NCI-H1694 treated with DMSO at 0.1 percent for 48 hours (cell line): ENCODE results near the gene ACYP2.
A peak's percentile ranks its signal among the peaks of the same experiment; 100 is the strongest.
"Not testable (repeated sequence)": the region's sequence is repeated elsewhere in the genome, so short reads cannot be mapped to it uniquely, and the experiment has no call there.

Source experiments
- DNase-seq: peaks from one replicate; lab custom pipeline; 2025; lab: John Stamatoyannopoulos, UW

Gene ACYP2

DNA sequence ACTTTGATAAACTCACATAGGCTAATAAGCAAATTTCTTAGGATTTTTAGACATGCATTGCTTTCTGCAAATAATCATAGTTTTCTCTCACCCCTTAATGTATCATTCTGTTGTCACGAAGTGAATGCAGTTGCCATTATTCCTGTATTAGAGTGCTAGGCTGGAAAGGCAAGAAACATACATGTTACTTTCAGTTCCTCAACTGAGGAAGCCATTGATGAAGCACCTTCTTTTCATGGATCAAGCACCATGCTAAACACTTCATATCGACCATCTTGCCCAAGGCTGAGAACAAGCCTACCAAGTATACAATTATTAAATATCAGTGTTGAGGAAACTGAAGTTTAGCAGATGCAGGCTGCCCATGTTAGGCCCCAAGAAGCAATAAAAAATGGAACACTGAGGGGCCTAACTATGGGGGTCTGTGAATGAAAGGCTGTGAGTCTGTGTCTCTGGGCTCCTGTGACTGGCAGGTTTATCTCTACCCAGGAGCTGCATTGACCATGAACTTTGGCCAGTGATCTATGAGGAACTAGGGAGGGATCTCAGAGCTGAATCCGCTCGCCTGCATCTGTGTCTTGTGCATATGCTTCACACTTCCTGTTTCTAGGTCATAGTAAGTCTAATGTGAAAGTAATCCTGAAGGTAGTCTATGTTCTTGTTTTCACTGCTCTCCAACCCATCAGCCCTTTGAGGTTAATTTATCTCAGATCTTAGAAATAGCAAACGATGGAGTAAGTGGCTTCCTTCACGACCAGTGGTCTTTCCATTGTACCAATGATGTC lies 156.6 kb downstream of the ACYP2 start:
- no peak for DNase-seq

DNA sequence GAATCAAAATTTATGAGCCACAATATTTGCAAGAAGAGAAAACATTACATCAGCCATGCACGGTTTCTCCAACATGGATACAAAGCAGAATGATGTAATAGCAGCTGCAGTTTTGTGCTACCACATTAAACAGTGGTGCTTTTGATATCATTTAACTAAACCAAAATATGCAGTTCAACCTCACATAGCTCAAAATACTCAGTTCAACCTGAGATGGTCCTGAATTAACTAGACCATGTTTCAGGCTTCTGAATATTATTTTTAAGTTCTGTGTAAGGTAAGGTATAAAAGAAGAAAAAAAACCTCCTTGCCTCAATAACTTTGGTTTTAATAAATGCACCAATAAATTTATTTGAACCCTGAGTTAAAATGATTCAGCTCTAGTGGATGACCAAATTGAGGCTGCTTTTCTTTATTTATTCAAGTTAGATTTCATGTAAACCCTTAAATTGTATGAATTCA lies 159.4 kb downstream of the ACYP2 start:
- no peak for DNase-seq

GRCh38 chr2:54275541-54275940 lies 160.1 kb downstream of the ACYP2 start:
- no peak for DNase-seq

- DNase-seq = no peak
Observed at GRCh38 chr2:54279385-54279784, 164.0 kb downstream of the ACYP2 start.

DNA sequence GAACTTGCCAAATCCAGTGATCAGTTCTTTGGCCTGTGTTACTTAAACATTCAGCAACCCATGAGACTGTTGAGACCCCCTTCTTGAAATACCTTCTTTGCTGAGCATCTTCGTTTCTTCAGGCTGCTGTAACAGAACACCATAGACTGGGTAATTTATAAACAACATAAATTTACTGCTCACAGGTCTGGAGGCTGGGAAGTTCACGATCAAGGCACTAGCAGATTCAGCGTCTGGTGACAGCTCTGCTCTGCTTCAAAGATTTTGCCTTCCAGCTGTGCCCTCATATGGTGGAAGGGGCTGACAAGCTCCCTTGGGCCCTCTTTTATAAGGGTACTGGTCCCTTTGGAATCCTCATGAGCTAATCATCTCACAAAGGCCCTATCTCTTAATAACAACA lies 169.4 kb downstream of the ACYP2 start:
- no peak for DNase-seq

- DNase-seq = no peak
Observed at GRCh38 chr2:54285451-54285850, 170.0 kb downstream of the ACYP2 start.

DNA sequence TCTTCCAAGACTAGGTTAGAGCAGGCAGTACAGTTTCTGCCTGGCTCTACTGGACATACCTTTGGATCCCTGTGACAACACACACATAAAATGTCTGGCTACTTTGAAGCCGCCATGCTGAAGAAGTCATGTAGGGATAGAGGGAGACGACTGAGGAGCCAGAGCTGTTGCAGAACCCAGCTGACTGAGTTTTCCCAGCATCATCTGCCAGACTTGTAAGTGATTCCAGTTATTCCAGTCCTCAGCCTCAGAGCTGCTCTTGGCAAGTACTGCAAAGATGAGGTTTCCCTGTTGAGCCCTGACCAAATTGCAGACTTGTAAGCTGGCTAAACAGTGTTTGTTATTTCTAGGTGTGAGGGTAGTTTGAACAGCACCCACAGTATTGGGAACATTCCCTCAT lies 172.1 kb downstream of the ACYP2 start:
- no peak for DNase-seq

DNA sequence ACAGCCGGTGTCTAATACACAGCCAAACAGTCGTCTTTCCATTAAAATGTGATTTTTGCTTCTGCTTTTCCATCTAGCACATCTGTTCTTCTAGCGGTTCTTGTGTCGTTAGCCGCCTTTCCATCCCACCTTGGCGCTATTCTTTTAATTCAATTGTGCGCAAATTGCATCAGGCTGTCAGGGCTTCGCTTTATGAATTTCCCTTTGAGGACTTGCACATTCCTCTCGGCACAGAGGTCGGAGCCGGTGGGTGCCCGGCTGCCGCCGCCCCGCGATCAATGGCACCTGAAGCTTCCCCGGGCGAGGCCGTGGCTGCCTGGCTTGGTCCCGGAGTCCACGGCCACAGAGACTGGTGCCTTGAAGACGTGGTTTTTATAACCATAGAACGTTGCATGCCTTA lies 174.5 kb downstream of the ACYP2 start:
- DNase-seq = no peak

DNA sequence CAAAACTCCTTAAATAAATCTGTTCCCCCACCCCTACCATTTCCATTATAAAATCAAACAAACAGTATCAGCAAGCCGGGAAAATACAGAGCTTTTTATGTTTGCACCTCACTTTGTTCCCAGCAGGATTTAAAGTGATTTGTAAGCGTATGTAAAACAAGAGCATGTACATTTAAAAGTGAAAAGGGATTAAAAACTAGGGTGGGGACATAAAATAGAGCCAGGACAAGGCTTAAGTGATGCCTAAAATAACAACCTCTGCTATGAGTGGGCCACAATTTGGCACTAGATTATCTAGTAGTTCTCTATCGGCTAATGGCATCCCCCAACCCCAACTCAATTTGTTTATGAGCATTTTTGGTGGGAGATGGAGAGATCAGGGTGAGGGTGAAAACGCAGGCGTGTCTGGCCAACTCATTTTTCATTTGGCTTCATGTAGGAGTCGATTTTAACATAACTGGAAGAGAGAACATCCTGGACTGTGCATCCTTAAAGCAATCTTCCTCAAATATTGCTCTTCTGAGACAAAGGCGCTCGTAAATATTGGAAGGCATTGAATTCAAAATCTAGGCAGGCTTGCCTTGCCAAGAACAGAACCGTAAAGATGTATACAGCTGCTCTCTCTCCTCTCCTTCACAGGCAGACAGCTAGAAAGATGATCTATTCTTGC lies 175.1 kb downstream of the ACYP2 start:
- no peak for DNase-seq

GRCh38 chr2:54294665-54295064 lies 179.2 kb downstream of the ACYP2 start:
- DNase-seq = not testable (repeated sequence)

DNA sequence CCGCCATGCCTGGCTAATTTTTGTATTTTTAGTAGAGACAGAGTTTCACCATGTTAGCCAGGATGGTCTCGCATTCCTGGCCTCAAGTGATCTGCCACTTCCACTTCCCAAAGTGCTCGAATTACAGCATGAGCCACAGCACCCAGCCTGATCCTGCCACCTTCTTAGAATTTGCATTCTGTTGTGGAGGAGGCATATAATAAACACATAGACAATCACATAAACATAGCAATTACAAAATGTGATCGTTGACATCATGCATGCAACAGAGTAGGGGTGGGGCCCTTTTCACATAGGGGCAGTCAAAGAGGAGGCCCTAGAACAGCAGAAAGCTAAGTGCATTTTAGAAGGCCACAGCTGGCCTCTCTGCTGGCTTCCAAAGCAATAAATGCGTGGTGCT lies 180.5 kb downstream of the ACYP2 start:
- DNase-seq = peak; percentile 33

DNA sequence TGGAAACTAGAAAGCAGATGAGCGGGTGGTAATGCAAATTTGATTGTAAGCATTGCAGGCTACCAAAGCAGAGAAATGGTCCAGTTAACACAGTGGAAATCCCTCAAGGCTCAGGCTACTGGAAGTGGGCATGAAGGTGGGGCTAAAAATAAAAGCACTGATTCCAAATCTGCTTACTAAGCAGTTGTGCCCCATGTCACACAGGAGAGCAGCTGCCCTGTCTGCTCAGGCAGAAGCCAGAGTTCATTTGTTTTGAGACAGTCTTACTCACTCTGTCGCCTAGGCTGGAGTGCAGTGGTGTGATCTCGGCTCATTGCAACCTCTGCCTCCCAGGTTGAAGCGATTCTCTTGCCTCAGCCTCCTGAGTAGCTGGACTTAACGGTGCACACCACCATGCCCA lies 183.1 kb downstream of the ACYP2 start:
- no peak for DNase-seq

- DNase-seq = no peak
Observed at GRCh38 chr2:54303631-54304030, 188.2 kb downstream of the ACYP2 start.

GRCh38 chr2:54306556-54306955 lies 191.1 kb downstream of the ACYP2 start:
- no peak for DNase-seq

DNA sequence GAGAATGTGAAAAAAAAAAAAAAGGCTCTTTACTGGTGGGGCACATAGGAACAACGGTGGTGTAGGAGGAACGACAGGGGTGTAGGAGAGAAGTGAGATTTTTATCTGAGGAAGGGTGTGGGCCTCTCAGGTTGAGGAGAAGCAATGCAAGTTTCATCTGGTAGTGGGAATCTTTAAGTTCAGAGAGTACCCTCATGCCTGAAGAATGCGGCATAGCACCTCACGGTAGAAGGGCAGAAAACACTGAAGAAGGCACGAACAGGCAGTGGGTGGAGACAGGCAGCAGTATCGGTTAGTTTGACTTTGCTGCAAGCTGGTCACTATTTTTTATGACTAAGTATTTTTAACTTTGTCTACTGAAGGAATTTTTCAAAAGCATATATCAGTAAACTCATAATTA lies 192.8 kb downstream of the ACYP2 start:
- DNase-seq = no peak

DNA sequence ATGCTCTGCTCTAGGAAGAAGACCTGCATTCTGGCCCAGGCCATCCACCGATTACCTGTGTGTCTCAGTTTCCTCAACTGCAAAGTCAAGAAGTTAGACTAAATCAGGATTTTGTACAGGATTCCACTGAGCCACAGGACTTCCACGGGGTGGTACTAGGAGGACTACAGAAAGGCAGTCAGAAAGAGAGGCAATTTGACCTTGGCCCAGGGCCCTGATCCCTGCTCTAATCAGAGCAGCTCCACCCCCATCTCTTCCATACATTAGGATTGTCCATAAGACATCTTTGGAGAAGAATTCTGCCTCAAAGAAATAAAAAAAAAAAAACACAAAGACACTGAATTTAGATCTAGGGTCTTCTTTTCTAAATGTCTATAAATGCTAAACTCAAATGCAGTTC lies 193.4 kb downstream of the ACYP2 start:
- no peak for DNase-seq

- DNase-seq = no peak
Observed at GRCh38 chr2:54310311-54310710, 194.9 kb downstream of the ACYP2 start.

GRCh38 chr2:54310961-54311360 lies 195.5 kb downstream of the ACYP2 start:
- no peak for DNase-seq

GRCh38 chr2:54313147-54313546 lies 197.7 kb downstream of the ACYP2 start:
- no peak for DNase-seq

DNA sequence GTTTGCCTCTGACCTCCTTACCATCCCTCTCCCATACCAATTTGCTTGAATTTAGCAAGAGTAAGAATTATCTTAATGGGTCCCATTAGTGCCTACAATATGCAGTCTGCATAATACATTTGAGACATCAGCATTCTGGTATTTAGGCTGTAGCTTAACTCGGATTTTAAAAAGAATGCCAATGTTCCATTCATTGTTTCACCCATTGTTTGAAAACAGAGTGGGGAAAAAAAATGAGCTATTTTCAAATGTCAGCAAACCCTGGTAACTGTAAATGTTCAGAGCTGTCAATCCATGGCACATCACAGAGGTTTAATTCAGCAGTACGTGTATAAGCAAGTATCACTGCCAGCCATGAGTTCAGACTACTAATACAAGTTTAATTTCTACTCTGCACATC lies 202.6 kb downstream of the ACYP2 start:
- no peak for DNase-seq

- DNase-seq = no peak
Observed at GRCh38 chr2:54318821-54319220, 203.4 kb downstream of the ACYP2 start.

DNA sequence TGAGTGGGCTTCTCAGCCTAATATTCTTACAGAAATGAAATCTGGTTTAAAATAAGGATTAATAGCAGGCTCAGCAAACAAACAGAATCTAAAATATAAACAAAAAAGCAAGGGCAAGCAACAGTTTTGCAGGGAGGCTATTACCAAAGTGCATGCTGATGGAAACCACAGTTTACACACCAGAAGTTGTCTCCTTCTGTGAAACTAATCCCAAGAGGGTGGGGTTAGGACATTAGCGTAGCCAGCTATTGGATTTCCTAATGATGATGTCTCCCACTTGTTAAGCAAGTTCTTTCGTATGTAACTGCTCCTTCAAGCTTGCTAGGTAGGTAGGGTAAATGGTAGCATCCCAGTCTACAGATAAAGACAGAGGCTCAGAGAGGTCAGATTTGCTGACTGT lies 205.6 kb downstream of the ACYP2 start:
- DNase-seq = no peak

GRCh38 chr2:54324517-54324916 lies 209.1 kb downstream of the ACYP2 start:
- not testable (repeated sequence) for DNase-seq

GRCh38 chr2:54325148-54325547 lies 209.7 kb downstream of the ACYP2 start:
- no peak for DNase-seq
